ENCODE data around the gene PRKCQ. TPM values are rescaled to one million over a fixed set of nuclear protein-coding genes. Genes with fewer than 3 reads are reported as not detected.

PRKCQ gene
- total and polyA plus RNA-seq, 2 of the 8 experiments (the other 6 are each of a cell fraction or from before 2014, with no cell fraction given) = 9.1 to 22.6 TPM

GRCh38 chr10:6576326-6576725, 3.8 kb downstream of the PRKCQ start:
- H3K4me2 ChIP-seq (ENCODE audit: insufficient read depth in 1 of 2, low read depth in 2 of 2, low read length in 2 of 2) = no peak overlapping the region
- H3K18ac ChIP-seq (ENCODE audit: extremely low read depth, low read length) = no peak overlapping the region
- peaks cover 12% of the 10 kb centered on the region; the same call in 1 of the 2 replicates for H3K23me2 ChIP-seq (ENCODE audit: low read depth, low read length)
- peaks cover 10 to 68% of the 10 kb centered on the region in 2 experiments for H3K79me2 ChIP-seq (ENCODE audit: control insufficient read depth in 1 of 2, insufficient read depth in 2 of 2, low read length in 2 of 2)
- H3K79me1 ChIP-seq (ENCODE audit: low read depth, low read length) = 0 out of 2 replicates have a peak, but pooled peaks cover 8% of the 10 kb centered on the region
- H4K8ac ChIP-seq (ENCODE audit: extremely low read depth, insufficient read depth, low read length) = no peak overlapping the region
- H3K4me1 ChIP-seq (replicated peaks in 1 of 4; ENCODE audit: control insufficient read depth in 3 of 4, insufficient read depth in 4 of 4, low read length in 3 of 4) = peaks cover 2 to 8% (median 6%) of the 10 kb centered on the region in 4 experiments; a peak in 6 of 7 replicates
- no peak overlapping the region for H2BK12ac ChIP-seq (ENCODE audit: low read depth, low read length)
- ChIA-PET CTCF (ENCODE audit: partially characterized antibody) (interaction anchor here (0.6 to 2.1 kb wide), 3 partner anchors 9 to 727 kb away, joined by 3 to 7 read pairs (median 5); no protein-coding TSS in a partner anchor), POLR2A (ENCODE audit: partially characterized antibody) (no interaction called here)
- H4K5ac ChIP-seq (ENCODE audit: insufficient read length, low read depth, low read length) = no peak overlapping the region
- no peak for FAIRE-seq
- H3K4ac ChIP-seq (replicated peaks; ENCODE audit: insufficient read length, low read depth, low read length) = no peak overlapping the region
- no peaks in the 10 kb centered on the region for H3K9me3 ChIP-seq (ENCODE audit: insufficient read depth in 2 of 2, low read depth in 1 of 2, low read length in 1 of 2)
- no peak overlapping the region for H4K91ac ChIP-seq (replicated peaks; ENCODE audit: insufficient read length, low read length)
- H3K14ac ChIP-seq (ENCODE audit: insufficient read length) = no peak overlapping the region
- no peak overlapping the region for H3K56ac ChIP-seq (replicated peaks; ENCODE audit: insufficient read length, low read depth, low read length)
- H4K20me1 ChIP-seq (replicated peaks in 1 of 2; ENCODE audit: control insufficient read depth in 1 of 2, insufficient read depth in 2 of 2, low read length in 2 of 2) = peaks cover 0 to 2% of the 10 kb centered on the region in 2 experiments
- H3K27me3 ChIP-seq (replicated peaks in 1 of 4; ENCODE audit: control insufficient read depth in 3 of 4, extremely low read depth in 1 of 4, insufficient read depth in 3 of 4, low read length in 3 of 4) = peaks cover 0 to 5% (median 2%) of the 10 kb centered on the region in 4 experiments; a peak in 4 of 7 replicates
- H2BK20ac ChIP-seq (ENCODE audit: low read length) = no peak overlapping the region
- no peak overlapping the region for H2AFZ ChIP-seq (ENCODE audit: low read length)
- WGBS, 2 experiments (ENCODE audit: extremely low coverage in 1 of 2, insufficient coverage in 1 of 2, insufficient read length in 1 of 2, insufficient replicate concordance in 2 of 2, low coverage in 1 of 2, low lambda C conversion rate in 2 of 2, missing lambda C conversion rate in 1 of 2) = 90% methylated on average over 4 of the region's 4 CpGs; no CpG with 5 or more reads in 1 of the 2 experiments
- no peak overlapping the region for H2AK5ac ChIP-seq (ENCODE audit: low read depth, low read length)
- no peak overlapping the region for H3K23ac ChIP-seq (ENCODE audit: insufficient read length)
- H2BK15ac ChIP-seq (ENCODE audit: low read length) = no peak overlapping the region
- no peaks in the 10 kb centered on the region for H3K36me3 ChIP-seq (ENCODE audit: control insufficient read depth in 2 of 4, insufficient read depth in 4 of 4, low read length in 3 of 4)
- TF ChIP-seq GABPA (IDR thresholded peaks at IDR 0.05; ENCODE audit: borderline replicate concordance, insufficient read depth, low read length) = no peak
- no peak for TF ChIP-seq NANOG (IDR thresholded peaks at IDR 0.05; ENCODE audit: insufficient read depth, low read depth, low read length, poor library complexity, severe bottlenecking)
- TF ChIP-seq MAX (IDR thresholded peaks at IDR 0.05) = no peak
- no peak for TF ChIP-seq NRF1 (IDR thresholded peaks at IDR 0.05; ENCODE audit: low read depth, low read length)
- TF ChIP-seq BRCA1 (IDR thresholded peaks at IDR 0.05; ENCODE audit: low read depth, low read length) = no peak
- H3K9ac ChIP-seq (replicated peaks in 1 of 4; ENCODE audit: extremely low read depth in 1 of 4, low read depth in 3 of 4, low read length in 3 of 4) = no peak overlapping the region
- no peak overlapping the region for H3K4me3 ChIP-seq (ENCODE audit: extremely low read depth in 1 of 4, insufficient read depth in 2 of 4, low read depth in 3 of 4, low read length in 4 of 4)
- no peak for DNase-seq (ENCODE audit: low read depth in 1 of 2, low spot score in 2 of 2)
- no peak overlapping the region for H2BK120ac ChIP-seq (replicated peaks; ENCODE audit: low read depth, low read length)
- H3K27ac ChIP-seq (ENCODE audit: low read depth, low read length) = no peak overlapping the region
- H2BK5ac ChIP-seq (ENCODE audit: low read depth, low read length) = no peak overlapping the region
